ENCODE measurements around the gene CDK17.

Gene CDK17

DNA sequence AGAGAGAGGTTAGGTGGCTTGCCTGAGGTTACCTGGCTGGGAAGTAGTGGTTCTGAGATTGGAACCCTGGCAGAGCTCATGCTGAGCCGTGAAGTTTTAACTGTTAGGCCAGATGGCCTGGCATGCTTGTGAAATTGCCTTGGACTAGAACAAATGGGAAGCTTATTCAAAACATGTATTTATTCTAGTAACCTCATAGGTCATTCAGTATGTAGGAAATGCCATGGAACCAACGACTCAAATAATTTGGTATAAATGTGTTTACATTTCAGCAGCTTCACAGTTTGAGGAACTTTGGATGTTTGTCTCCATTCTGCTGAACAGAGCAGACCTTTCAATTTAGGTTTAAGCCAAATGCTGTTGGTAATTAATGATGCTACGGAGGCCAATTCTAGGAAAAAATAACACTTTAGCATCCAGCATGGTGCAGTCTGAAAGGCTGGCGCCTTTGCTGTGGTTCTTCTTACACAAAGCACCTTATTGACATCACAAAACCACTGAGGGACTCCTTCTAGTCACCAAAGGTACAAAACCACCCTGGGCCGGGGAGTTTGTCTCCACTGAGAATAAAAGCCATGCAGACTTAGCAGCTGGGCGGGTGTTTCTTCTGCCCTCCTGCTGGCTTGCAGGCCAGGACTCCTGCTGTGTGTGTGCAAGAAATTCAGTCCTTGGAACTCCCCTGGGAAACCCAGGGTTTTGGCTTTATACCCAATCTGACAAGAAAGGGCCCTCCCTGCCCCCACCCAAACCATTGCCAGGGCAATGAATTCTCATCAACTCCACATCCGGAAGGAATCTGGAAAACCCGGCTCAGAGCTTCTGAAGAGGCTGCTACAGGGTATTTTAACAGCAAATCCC, 141.9 kb downstream of the CDK17 start:
- no peak for DNase-seq

DNA sequence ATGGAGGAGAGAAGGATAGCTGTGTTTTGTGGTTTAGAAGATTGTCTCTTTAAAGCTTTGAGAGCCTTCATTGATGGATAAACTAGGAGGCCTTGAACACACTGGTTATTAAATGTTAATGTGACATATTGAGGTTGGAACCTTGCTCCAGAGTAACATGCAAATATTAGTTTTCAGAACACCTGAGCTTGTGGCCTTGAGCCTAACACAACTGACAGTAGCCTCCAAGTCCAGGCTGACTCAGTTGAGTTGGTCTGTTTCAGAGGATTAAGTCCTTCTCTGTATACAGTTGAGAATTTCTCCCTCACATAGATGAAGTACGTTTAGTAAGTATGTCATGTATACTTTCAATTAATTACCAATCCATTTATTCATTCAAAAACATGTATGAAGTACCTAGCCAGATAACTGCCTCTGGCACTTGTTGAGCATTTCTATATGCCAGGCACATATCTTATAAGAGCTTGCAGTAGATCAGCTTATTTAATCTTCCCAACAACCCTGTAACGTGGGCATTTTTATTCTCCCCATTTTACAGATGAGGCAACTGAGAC, 142.6 kb downstream of the CDK17 start:
- DNase-seq = no peak

DNA sequence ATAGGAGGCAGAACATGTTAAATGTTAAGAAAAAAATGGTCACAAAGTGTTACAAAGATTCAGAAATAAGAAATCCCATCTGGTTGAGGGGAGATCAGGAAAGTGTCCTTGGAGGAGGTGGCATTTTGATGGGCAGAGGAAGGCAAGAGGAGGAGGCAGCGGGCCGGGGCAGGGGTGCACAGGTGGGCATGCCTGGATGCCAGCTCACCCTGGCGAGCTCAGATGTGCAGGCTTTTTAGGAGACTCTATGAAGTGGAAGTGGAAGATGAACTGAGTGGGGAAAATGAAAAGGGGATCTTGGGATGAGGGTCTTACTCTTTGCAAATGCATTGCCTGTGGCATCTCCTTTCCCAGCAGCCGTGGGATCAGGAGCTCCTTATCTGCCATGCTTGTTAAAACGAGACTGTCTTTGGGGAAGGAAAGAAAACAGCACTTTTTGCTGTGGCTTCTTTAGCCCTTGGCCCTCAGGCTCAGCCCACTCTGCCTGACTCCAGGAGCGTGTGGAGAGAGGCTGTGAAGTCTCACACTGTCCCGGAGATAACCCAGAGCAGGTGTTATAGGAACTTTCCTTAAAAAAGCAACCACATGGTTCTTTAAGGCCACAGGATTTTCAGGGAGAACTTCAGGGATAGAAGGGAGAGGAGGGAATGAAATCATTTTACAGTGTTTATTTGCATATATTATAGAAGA, 143.4 kb downstream of the CDK17 start:
- no peak for DNase-seq

DNA sequence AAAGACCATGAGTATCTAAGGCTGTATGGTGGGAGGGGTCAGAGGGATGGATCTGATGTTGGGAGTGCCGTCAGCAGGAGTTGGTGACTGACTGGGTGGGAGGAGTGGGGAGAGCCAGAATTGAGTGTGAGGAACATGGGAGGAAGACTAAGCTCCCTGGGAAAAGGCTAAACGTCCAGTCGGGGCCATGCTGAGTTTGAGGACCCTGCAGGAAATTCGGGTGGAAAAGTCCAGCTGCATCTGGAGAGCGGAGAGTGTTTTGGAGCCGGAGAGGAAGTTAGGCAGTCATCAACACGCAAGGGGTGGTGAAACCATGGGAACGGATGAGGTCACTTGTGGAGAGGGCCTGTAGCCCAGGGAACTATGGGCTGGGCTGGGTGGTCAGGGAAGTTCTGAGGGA, 145.2 kb downstream of the CDK17 start:
- no peak for DNase-seq

DNA sequence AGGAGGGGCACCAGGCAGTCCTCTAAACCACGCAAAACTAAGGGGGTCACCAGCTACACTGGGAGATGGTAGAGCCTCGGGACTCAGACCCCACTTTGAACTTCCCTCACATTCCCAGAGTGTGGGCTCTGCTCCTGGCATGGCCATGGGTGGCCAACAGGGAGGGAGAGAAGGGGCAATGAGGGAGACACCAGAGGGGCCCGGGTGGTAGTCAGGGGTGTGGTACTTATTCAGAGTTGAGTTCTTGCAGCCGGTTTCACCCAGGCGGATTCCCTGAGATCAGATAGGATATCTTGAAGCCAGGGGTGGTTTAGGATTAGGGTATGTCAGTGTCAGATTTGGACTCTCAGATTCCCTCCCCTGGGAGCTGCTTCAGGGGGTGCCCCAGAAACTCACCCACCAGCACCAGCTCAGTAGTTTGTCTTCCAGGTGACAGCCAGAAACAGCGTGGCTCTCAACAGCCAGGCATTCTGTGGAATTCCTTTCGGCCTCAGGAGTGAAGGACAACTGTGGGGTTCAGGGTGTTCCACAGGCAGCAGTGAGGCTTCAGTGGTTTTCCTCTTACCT, 150.0 kb downstream of the CDK17 start:
- DNase-seq = no peak

DNA sequence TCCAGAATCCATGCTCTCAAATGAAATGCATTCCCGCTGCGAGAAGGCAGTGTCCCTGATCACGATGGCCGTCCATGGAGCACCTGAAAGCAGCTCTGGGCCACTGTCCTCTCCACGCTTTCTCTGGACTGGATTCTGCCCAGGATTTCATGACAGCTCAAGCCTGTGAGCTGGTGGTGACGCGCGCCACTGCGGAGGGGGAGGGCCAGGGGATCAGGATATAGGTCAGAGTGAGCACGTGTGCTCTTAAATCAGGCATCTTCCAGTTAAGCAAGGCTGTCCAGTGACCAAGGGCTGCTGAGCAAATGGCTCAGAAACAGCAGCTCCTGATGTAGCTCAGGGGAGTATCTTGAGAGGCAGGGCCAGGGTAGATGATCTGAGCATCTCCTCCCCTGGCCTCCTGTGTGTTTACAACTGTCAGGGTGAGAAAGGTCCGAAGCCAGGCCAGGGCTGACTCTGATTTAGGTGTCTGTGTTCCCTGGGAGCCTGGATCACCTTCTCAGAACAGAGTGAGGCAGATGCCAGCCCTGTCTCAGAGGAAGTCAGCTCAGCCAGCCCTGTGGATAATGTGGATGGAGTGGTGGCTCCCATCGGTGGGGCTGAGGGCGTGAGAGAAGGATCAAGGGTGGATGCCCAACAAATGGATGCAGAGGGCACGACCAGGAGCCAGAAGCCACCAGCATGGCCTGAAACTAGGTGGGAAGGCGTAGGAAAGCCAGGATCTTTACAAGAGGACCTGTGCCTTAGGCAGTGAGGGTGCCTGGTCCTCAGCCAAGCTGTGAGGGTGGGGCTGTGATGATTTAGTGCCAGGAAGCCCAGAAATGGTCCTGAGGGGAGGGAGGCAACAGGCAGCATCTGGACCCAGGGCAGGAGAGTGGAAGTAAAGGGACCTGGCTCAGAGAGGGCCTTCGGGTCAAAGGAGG, 150.8 kb downstream of the CDK17 start:
- DNase-seq = no peak

DNA sequence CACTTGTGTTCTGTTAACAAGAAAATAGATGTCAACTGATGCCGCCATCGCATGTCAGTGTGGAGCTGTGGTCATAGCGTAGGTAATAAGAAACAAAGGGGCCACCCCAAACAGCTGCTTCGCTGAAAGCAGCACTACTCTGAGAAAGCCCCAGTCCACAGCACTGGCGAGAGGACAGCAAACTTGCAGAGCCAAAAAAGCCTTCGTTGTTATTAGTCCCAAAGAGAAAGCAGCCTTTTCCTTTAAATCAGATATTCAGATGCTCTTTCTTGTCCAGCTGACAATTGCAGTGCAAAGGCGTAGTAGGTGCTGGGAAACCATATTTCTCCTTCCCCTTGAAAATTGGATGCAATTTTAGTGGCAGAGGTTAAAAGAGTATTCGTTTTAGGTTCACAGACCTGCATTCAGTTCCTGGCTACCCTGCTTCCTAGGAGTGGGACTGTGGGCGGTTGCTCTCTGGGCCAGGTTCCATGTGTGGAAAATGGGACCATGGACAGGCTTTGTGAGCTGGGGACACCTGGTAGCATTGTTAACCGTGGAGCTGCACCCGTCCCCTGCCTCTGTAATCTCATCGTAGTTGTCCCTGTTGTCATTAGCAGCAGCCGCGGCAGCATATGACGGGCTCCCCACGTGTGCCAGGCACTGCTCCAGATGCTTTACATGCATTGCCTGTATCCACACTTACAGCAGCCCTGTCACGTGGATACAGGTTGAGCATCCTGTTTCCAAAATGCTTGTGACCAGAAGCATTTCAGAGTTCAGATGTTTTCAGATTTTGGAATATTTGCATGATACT, 151.9 kb downstream of the CDK17 start:
- no peak for DNase-seq

DNA sequence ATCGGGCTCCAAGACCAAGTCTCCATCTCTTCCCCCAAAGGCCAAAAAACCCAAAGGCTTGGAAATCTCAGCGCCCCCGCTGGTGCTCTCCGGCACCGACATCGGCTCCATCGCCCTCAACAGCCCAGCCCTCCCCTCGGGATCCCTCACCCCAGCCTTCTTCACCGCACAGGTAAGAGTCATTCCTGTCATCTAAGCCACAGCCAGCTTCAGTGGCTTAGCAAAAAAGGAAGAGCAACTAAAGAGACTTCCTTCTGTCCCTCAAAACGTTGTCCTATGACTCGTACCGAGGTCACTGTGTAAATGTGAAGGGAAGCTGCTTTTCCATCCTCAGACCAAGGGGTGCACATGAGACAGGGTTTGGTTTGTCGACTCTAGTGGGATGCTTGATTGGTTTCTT, 152.7 kb downstream of the CDK17 start:
- DNase-seq = no peak

DNA sequence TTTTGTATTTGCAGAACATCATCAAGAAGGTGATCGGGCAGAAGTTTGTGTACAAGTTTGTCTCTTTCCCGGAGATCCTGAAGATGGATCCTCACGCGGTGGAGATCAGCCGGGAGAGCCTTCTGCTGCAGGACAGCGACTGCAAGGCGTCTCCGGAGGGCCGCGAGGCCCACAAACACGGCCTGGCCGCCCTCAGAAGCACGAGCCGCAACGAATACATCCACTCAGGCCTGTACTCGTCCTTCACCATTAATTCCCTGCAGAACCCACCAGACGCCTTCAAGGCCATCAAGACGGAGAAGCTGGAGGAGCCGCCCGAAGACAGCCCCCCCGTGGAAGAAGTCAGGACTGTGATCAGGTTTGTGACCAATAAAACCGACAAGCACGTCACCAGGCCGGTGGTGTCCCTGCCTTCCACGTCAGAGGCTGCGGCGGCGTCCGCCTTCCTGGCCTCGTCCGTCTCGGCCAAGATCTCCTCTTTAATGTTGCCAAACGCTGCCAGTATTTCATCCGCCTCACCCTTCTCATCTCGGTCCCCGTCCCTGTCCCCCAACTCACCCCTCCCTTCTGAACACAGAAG, 153.2 kb downstream of the CDK17 start:
- DNase-seq = no peak

DNA sequence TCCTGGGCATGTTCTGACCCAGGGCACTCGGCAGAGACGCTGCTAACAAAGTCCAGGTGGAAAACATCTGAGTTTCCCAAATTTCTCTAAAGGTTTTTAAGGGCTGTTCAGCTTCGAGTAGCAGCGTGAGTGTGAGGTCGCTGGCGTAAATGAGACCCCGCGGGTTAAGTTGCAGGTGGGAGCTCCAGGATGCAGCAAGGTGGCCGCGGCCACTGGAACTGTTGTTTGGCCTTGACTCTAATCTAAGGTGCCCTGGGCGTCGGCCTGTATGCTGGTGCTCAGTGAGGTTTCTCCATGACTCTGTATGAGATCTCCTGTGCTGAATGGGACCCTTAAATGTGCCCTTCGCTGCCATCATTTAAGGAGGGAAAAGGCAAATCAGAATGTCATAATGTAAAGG, 155.4 kb downstream of the CDK17 start:
- DNase-seq = no peak

DNA sequence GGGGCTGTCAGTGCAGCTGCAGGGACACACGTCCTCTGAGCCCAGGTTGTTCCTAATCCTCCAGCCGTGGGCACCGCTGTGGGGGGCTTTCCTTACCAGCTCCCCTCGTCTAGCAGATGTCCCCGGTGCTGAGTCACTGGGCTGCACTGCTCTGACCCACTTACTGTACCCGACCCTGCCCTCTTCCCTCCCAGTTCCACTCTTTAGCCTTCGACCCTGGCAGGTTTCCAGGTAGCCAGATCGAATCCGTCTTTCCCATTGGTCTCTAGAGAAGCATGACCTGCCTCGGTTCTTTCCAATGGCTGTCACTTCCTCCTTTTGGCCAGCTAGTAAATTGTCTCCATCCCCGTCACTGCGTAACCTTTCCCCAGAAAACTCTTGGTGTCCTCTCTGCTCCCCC, 157.6 kb downstream of the CDK17 start:
- DNase-seq = no peak

DNA sequence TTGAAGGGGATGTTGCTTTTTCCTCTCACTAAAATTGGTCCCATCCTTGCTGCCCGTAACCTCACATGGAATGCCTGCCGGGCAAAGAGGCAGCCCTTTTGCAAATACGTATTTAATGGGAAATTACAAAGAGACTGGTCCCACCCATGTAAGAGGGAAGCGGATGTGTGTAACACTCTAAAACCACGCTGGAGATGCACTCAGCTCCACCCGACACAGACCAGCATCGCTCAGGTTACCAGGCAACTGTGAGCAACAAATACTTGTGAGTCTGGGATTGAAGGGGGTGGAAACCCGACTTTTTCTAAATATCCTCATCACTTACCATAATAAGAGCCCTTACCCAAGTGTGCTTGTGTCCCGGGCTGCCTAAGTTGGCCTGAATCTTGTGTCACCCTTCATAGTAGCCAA, 158.4 kb downstream of the CDK17 start:
- DNase-seq = no peak

DNA sequence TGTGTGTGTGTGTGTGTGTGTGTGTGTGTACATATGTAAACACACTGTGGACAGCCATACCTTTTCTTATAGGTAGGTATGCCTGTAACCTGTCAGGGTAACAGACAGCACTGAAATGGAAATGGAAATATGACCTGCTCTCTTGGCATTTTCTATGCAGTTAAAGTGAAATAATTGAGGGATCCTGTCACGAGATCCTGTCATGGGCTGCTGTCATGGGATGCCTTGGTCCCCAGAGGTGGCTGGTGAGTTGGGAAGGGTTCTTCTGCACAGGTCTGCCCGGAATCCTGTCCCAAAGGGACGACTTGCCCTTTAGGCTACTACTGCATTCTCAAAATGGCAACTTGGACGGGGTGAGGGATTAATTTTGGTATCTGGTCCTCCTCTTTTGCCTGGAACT, 158.8 kb downstream of the CDK17 start:
- DNase-seq = no peak

DNA sequence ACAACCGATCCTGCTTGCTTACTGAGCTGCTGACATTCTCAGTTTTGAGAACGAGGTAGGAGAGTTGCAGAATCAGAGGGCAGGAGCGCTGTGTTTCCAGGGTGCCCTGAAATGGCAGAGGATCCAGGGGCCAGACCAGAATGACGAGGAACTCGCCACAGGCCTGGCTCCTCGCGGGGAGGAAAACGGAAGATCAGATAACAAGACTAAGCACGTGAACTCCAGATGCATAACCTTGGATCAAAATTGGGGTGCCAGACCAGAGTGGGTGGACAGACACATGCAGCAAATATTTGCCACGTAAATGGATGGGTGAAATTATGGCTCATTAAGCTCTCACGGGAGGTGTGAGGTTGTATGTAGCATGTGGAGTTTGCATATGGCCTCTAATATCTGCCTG, 159.6 kb downstream of the CDK17 start:
- no peak for DNase-seq

DNA sequence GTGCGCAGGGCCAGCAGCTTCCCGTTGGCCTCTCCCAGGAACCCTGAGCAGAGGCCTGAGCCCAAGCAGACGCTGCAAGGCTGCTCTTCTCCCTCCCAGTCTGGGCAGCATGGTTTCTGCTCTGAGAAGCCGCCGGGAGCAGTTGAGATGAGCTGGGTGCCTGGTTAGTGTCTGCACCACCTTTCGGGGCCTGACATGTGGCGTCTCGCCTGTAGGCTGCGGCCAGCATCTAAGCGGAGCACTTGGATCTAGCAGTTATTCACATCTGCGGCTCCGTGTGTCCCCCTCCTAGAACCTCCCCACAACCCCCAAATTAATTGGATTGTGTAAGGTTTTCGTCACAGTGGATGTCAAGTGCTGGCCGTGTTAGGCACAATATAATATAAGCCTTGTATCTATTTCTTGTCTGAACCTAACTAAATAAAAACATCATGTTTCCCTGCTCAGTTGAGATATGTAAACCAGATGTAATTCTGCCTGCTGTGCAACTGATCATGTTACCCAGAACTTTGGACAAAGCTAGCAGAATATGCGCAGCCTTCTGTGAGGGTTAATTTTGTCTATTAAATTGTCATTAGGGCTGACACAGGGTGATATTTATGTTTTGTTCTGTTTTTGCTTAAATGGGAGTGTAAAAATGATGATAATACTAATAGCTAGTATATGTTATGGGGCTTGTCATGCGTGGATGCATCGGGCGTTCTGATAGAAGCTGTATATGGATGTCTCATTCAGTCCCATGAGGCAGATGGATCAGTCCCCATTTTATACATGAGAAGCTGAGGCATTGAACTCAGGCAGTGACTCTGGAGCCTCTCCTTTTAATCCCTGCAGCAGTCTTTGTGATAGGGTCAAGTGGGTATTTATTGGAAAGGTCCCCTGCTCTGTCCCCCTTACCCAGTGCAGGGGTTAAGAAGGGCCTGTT, 160.3 kb downstream of the CDK17 start:
- no peak for DNase-seq

DNA sequence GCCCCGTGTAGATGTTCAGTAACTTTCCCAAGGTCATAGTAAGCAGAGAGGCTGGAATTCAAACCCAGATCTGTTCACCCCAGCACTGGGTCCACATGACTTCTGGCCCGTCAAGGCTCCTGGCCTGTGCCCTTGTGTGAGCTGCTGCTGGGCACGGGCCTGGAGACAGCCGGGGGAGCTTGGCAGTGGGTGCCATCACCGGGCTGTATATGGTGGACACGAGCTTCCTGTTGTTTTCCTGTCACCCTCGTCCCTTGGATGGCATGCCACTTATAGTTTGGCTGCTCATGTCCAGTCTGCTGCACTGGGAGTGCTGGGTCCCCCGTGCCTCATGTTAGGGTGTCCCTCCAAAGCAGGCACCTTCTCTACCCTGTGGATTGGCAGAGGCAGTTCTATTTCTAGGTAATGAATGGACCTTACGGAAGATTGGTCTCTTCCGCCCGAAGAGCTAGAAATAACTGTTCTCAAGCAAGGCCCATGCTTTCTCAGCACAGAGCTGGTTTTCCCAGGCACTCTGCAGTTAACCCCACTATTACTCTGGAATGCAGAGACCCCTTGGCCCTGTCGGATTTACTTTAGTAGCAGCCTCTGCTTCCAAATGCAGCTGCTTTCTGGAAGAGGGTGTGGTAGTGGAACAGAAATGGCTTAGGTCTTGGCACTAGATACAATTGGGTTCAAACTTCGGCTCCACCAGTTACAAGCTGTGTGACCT, 161.7 kb downstream of the CDK17 start:
- no peak for DNase-seq

DNA sequence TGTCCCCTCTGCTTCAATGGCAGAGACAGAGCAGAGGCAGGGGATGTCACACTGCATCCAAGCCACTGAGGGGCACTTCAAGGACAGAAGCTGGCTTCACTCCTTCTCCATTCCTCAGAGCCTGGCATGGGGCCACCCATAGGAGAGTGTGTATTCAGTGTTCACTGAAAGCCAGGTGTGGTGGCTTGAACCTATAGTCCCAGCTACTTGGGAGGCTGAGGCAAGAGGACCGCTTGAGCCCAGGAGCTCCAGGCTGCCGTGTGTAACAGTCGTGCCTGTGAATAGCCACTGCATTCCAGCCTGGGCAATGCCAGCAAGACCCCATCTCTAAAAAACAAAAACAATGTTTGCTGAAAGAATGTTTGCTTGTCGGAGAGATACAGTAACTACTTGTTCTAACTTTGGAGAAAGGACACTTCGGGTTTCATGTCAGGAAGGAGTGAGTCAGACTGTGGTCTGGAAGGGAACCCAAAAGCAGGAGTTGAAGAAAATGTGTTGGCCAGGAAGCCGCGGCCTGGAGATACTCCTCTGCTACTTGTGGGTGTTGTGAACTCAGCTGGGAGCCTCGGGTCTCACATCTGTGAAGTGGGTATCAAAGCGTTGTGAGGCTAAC, 162.7 kb downstream of the CDK17 start:
- no peak for DNase-seq

DNA sequence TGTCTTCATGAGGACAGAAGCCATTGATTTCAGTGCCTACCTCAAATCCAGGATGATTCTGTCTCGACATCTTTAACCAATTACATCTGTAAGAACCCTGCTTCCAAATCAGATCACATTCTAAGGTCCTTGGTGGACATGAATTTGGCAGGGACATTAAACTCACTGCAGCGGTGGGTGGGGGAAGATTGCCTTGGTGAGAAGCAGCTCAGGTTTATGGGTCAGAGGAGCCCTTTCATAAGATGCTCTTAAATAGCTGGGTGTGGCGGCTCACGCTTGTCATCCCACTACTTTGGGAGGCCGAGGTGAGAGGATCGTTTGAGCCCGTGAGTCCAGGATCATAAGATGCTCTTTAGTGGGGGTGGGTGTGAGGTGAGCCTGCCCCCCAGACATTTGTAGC, 163.2 kb downstream of the CDK17 start:
- no peak for DNase-seq

DNA sequence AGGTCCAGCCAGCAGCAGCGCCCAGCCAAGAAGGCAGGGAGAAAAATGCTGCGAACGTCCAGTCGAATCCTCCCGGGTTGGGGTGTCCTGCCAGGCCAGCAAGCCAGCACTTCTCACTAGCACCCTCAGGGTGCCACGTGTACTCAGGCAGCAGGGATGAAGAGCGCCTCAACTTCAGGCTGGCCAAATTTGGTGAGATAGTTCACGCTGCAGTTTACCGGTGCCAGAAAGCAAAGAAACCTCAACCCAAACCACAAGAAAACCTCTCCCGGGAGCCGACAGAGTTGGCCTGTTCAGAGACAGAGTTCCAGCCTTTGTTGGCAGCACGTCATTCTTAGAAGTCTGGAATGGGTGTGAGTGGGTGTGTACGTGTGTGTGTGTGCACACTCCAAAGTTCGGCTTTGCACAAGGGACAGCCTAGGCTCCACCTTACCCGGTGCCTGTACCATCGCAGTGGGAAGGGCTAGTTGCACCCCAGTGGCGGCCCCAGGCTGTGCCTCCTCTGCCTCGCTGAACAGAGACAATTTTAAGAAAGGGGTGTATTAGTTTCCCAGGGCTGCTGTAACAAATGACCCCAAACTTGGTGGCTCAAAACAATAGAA, 163.9 kb downstream of the CDK17 start:
- no peak for DNase-seq

Measured in activated CD4-positive, CD25-positive, alpha-beta regulatory T cell treated with anti-CD3 and anti-CD28 coated beads, Interleukin-2, amount 50 U/mL, for 72 hours (primary cell).